H9 (cell line): ENCODE data around the gene ZSWIM3. TPM values are rescaled to one million over a fixed set of nuclear protein-coding genes. Genes with fewer than 3 reads are reported as not detected.

Experiments
- DNase-seq: peaks from one replicate; pipeline ENCODE4 v3.0.0-alpha.2; 2017
- H2AFZ ChIP-seq: one replicate; pipeline ENCODE4 v1.6.1; 2013; ENCODE audit warnings: mild to moderate bottlenecking, low read length, control low read depth, moderate library complexity
- H2AK5ac ChIP-seq: 2 replicates; pipeline ENCODE4 v1.6.1; 2013; ENCODE audit warnings: low read length, control low read depth, mixed read lengths; ENCODE audit not compliant: insufficient read length
- H2BK120ac ChIP-seq: one replicate; pipeline ENCODE4 v1.6.1; 2013; ENCODE audit warnings: low read depth, mild to moderate bottlenecking, low read length, control low read depth, inconsistent platforms; ENCODE audit not compliant: poor library complexity, severe bottlenecking
- H2BK12ac ChIP-seq: 2 replicates; pipeline ENCODE4 v1.6.1; 2013; ENCODE audit warnings: low read length, control low read depth, mixed read lengths, low read depth; ENCODE audit not compliant: insufficient read length
- H2BK15ac ChIP-seq: 2 replicates; pipeline ENCODE4 v1.6.1; 2013; ENCODE audit warnings: low read depth, low read length, control low read depth
- H2BK20ac ChIP-seq: one replicate; pipeline ENCODE4 v1.6.1; 2013; ENCODE audit warnings: low read depth, mild to moderate bottlenecking, low read length, control low read depth, inconsistent platforms; ENCODE audit not compliant: poor library complexity, severe bottlenecking
- H2BK5ac ChIP-seq: 2 replicates; pipeline ENCODE4 v1.6.1; 2013; ENCODE audit warnings: low read length, control low read depth, mixed read lengths; ENCODE audit not compliant: insufficient read length
- H3K14ac ChIP-seq: 2 replicates; pipeline ENCODE4 v1.6.1; 2013; ENCODE audit warnings: low read length, control low read depth; ENCODE audit not compliant: insufficient read depth
- H3K18ac ChIP-seq: 2 replicates; pipeline ENCODE4 v1.6.1; 2013; ENCODE audit warnings: low read depth, mild to moderate bottlenecking, mixed read lengths, low read length, control low read depth; ENCODE audit not compliant: insufficient read length
- H3K23ac ChIP-seq: 2 replicates; pipeline ENCODE4 v1.6.1; 2013; ENCODE audit warnings: low read length, control low read depth, mixed read lengths, low read depth; ENCODE audit not compliant: insufficient read length
- H3K23me2 ChIP-seq: 2 replicates; pipeline ENCODE4 v1.6.1; 2013; ENCODE audit warnings: low read depth, mild to moderate bottlenecking, mixed read lengths, low read length, control low read depth; ENCODE audit not compliant: insufficient read length, poor library complexity, severe bottlenecking
- H3K27ac ChIP-seq: 2 replicates; pipeline ENCODE4 v1.5.1; 2013; ENCODE audit warnings: low read length, control low read depth, mixed read lengths, low read depth; ENCODE audit not compliant: insufficient read length
- H3K27me3 ChIP-seq: 2 replicates; pipeline ENCODE4 v1.6.1; 2013; ENCODE audit warnings: low read length, control low read depth, inconsistent platforms; ENCODE audit not compliant: insufficient read depth
- H3K4ac ChIP-seq: 2 replicates; pipeline ENCODE4 v1.6.1; 2013; ENCODE audit warnings: low read depth, mild to moderate bottlenecking, control low read depth, inconsistent platforms, low read length, moderate library complexity
- H3K4me1 ChIP-seq: 2 replicates; pipeline ENCODE4 v1.6.1; 2013; ENCODE audit warnings: low read length, control low read depth, inconsistent platforms; ENCODE audit not compliant: insufficient read depth
- H3K4me2 ChIP-seq: 2 replicates; pipeline ENCODE4 v1.6.1; 2013; ENCODE audit warnings: low read length, control low read depth, mixed read lengths; ENCODE audit not compliant: insufficient read length, insufficient read depth
- H3K56ac ChIP-seq: 2 replicates; pipeline ENCODE4 v1.6.1; 2013; ENCODE audit warnings: low read depth, mild to moderate bottlenecking, mixed read lengths, low read length, control low read depth; ENCODE audit not compliant: insufficient read length
- H3K79me1 ChIP-seq: 2 replicates; pipeline ENCODE4 v1.6.1; 2013; ENCODE audit warnings: low read depth, mild to moderate bottlenecking, moderate library complexity, low read length, control low read depth, inconsistent platforms; ENCODE audit not compliant: insufficient read depth, poor library complexity, severe bottlenecking
- H3K79me2 ChIP-seq: 2 replicates; pipeline ENCODE4 v1.6.1; 2013; ENCODE audit warnings: low read length, control low read depth, inconsistent platforms; ENCODE audit not compliant: insufficient read depth
- H3K9ac ChIP-seq: 2 replicates; pipeline ENCODE4 v1.6.1; 2013; ENCODE audit warnings: low read length, control low read depth, mixed read lengths; ENCODE audit not compliant: insufficient read length; ENCODE audit errors: extremely low read depth
- H3K9me3 ChIP-seq: one replicate; pipeline ENCODE4 v1.6.1; 2013; ENCODE audit warnings: low read depth, low read length, inconsistent platforms; ENCODE audit not compliant: control insufficient read depth
- H3T11ph ChIP-seq: one replicate; pipeline ENCODE4 v1.6.1; 2013; ENCODE audit warnings: mild to moderate bottlenecking, low read length, control low read depth, inconsistent platforms
- H4K20me1 ChIP-seq: one replicate; pipeline ENCODE4 v1.6.1; 2013; ENCODE audit not compliant: control insufficient read depth, insufficient read length, insufficient read depth
- H4K5ac ChIP-seq: 2 replicates; pipeline ENCODE4 v1.6.1; 2013; ENCODE audit warnings: low read depth, mild to moderate bottlenecking, mixed read lengths, low read length, control low read depth; ENCODE audit not compliant: insufficient read length
- H4K8ac ChIP-seq: replicated peaks from 2 replicates; pipeline ENCODE4 v1.6.1; 2013; ENCODE audit warnings: low read length, control low read depth, mixed read lengths, low read depth; ENCODE audit not compliant: insufficient read length
- H4K91ac ChIP-seq: 2 replicates; pipeline ENCODE4 v1.6.1; 2013; ENCODE audit warnings: low read depth, mild to moderate bottlenecking, moderate library complexity, mixed read lengths, low read length, control low read depth; ENCODE audit not compliant: insufficient read length
- H3K27ac Mint-ChIP-seq, 3 experiments: 2 replicates in 2 of 3; 3 replicates in 1 of 3; pipeline ENCODE4 v1.8.0; 2020 to 2021; ENCODE audit warnings: mixed read lengths in 3 of 3, mild to moderate bottlenecking in 1 of 3, moderate library complexity in 1 of 3
- H3K27me3 Mint-ChIP-seq: 2 replicates; pipeline ENCODE4 v1.8.0; 2021; ENCODE audit warnings: low read depth, mild to moderate bottlenecking, moderate library complexity, mixed read lengths
- H3K36me3 Mint-ChIP-seq, 3 experiments: 2 replicates in 2 of 3; 3 replicates in 1 of 3; pipeline ENCODE4 v1.8.0; 2020 to 2021; ENCODE audit warnings: low read depth in 3 of 3, mixed read lengths in 3 of 3; ENCODE audit not compliant: insufficient read depth in 1 of 3
- H3K4me1 Mint-ChIP-seq, 2 experiments: 2 replicates each; pipeline ENCODE4 v1.8.0; 2020; ENCODE audit warnings: mixed read lengths in 2 of 2
- H3K4me3 Mint-ChIP-seq, 2 experiments: 2 replicates in 1 of 2; 3 replicates in 1 of 2; pipeline ENCODE4 v1.8.0; 2020 to 2021; ENCODE audit warnings: mild to moderate bottlenecking in 2 of 2, mixed read lengths in 2 of 2, moderate library complexity in 1 of 2
- H3K9me3 Mint-ChIP-seq, 2 experiments: 2 replicates in 1 of 2; 3 replicates in 1 of 2; pipeline ENCODE4 v1.8.0; 2020; ENCODE audit warnings: mild to moderate bottlenecking in 2 of 2, mixed read lengths in 2 of 2, moderate library complexity in 1 of 2
- CTCF ChIP-seq: fragments of 200-600 bp; sonication (generic); conservative IDR thresholded peaks from 3 replicates; pipeline ENCODE4 v1.8.0; 2021; ENCODE audit warnings: antibody characterized with exemption, mild to moderate bottlenecking
- total RNA-seq: library from RNA; stranded (reverse); gene quantifications from 2 replicates; pipeline ENCODE4 v1.2.1, GENCODE V29; 2021

Gene ZSWIM3
- total RNA-seq, 1 experiment from 2014 or later, result 8.0 TPM

GRCh38 chr20:45845452-45845851, 12.0 kb upstream of the ZSWIM3 start:
- no peak overlapping the region for H3K4ac ChIP-seq
- H2BK5ac ChIP-seq, result no peak overlapping the region
- H2BK20ac ChIP-seq, result no peak overlapping the region
- no peak overlapping the region for H4K5ac ChIP-seq
- H2AK5ac ChIP-seq, result no peak overlapping the region
- Mint-ChIP-seq H3K27me3 (no peaks in the 10 kb centered on the region), H3K4me3 (no peak overlapping the region), H3K9me3 (no peaks in the 10 kb centered on the region), H3K36me3 (peaks cover 7 to 59% (median 45%) of the 10 kb centered on the region in 3 experiments), H3K4me1 (no peaks in the 10 kb centered on the region), H3K27ac (no peak overlapping the region)
- no peak overlapping the region for H2BK15ac ChIP-seq
- no peak for TF ChIP-seq CTCF
- no peaks in the 10 kb centered on the region for H3K4me1 ChIP-seq
- H3K79me1 ChIP-seq, result no peaks in the 10 kb centered on the region
- DNase-seq, result no peak
- H4K8ac ChIP-seq, result no peak overlapping the region
- H3K79me2 ChIP-seq, result no peaks in the 10 kb centered on the region
- no peak overlapping the region for H3K23ac ChIP-seq
- no peaks in the 10 kb centered on the region for H3K27me3 ChIP-seq
- no peaks in the 10 kb centered on the region for H3K9me3 ChIP-seq
- H3K4me2 ChIP-seq, result no peak overlapping the region
- H2AFZ ChIP-seq, result no peak overlapping the region
- H4K91ac ChIP-seq, result no peak overlapping the region
- no peak overlapping the region for H3K18ac ChIP-seq
- no peak overlapping the region for H3K56ac ChIP-seq
- H4K20me1 ChIP-seq, result no peaks in the 10 kb centered on the region
- H3K14ac ChIP-seq, result no peak overlapping the region
- no peak overlapping the region for H3K27ac ChIP-seq
- H3K9ac ChIP-seq, result no peak overlapping the region
- no peak overlapping the region for H3T11ph ChIP-seq
- peaks cover 3% of the 10 kb centered on the region for H3K23me2 ChIP-seq
- H2BK120ac ChIP-seq, result no peak overlapping the region
- H2BK12ac ChIP-seq, result no peak overlapping the region
